Right renal pelvis (tissue), 4 donors: ENCODE measurements around the gene CALD1. TPM values are rescaled to one million over a fixed set of nuclear protein-coding genes. Genes with fewer than 3 reads are reported as not detected.
A peak's percentile ranks its signal among the peaks of the same experiment; 100 is the strongest.

ENCODE experiments used
- DNase-seq, 4 donors: peaks; one replicate each; pipeline ENCODE4 v3.0.0-alpha.2; 2013; ENCODE audit warnings: low read depth in 4 of 4, low spot score in 3 of 4, missing footprints in 1 of 4
- polyA plus RNA-seq, 4 donors: library from polyadenylated mRNA; unstranded; fragments of 120-200 nt; gene quantifications; one replicate each; pipeline ENCODE4 v1.2.1, GENCODE V29; 2013; ENCODE audit not compliant: insufficient read length in 4 of 4

CALD1 gene
- polyA plus RNA-seq, 4 donors = 229 to 278 (median 260) TPM

DNA sequence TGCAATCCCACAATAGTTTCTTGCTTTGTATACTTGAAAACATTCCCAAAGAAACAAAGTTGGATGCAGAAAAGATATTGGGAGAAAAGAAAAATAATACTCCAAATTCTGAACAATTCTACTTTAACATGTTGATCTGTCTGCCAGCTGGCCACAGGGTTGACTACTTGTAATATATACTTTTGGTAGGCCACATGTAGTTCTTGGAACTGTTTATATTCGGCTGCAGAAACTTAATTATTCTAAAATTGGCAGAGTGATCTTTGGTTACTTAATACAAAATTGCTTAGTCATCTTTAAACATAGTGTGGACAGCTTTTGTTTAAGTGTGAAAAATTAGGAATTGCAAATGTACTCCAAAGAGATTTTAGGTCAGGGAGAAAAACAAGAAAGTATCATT is 76.0 kb downstream of the CALD1 start:
- no peak for DNase-seq

DNA sequence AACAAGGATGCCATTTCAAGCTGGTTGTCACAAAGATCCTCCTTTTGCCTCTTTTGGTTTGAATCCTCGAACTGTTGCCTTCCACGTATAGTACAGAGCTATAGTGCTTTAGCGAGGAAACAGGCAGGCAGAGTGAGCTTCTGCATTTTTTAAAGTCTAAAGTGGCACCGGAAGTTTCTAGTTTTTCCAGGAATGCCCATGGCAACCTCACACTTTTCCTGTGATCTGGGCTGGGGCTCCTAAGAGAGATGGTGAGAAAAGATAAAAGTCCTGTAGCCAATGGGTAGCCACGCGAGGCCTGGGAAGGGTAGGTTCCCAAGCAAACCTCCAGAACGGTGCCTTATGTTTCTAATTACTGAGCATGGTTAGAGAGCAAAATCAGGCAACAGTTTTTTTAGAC is 76.7 kb downstream of the CALD1 start:
- no peak for DNase-seq

DNA sequence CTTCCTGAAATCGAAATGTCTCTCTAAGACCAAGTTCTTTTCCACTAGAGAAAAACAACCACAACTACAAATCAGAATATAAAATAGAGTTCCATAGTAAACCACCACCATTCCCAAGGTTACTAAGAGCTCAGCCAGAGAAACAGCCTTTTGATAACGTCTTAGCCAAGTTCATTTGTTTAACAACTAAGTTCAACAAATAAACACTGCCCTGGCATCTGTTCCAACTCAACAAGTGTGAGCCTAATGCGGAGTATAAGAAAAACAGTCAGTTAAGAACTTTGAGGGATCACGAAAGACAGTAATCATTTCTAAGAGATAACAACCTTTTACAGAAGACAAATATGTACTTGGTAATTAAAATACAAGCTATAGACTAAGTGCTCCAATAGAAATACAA is 77.3 kb downstream of the CALD1 start:
- no peak for DNase-seq

DNA sequence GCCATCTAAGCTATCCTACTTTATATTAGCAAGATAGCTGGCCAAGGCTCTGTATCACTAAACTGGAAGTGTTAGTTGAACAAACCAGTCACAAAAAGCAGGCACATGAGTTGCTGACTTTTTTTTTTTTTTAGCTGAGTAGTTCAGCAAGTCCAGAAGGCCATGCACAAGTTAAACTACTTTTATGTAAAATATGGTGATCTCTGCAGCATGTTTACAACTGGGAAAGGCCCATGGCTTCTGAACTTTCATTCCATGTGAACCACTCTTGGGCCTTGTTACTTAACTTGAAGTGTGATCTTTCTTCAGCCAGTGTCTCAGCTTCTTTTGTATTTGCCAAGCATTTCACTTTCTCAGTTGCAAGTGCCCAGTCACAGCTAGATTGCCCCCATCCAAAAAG is 78.5 kb downstream of the CALD1 start:
- no peak for DNase-seq

DNA sequence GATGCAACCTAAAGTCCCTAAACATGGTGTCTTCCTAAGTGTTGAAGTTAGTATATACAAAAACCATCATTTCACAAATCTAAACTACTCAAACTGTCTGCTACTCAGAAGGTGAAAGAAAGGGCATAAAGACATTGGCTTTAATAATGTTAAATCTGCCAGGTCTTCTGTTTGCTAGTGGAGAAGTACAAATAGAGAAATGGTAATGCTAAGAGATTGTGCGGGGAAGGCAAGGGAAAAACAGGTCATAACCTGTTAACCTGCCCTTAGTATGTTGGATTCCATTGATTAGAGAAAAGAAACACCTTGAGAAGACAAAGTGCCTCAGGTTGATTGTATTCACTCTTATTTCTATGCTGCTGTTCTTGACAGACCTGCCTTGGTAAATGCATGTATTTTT is 80.3 kb downstream of the CALD1 start:
- no peak for DNase-seq

DNA sequence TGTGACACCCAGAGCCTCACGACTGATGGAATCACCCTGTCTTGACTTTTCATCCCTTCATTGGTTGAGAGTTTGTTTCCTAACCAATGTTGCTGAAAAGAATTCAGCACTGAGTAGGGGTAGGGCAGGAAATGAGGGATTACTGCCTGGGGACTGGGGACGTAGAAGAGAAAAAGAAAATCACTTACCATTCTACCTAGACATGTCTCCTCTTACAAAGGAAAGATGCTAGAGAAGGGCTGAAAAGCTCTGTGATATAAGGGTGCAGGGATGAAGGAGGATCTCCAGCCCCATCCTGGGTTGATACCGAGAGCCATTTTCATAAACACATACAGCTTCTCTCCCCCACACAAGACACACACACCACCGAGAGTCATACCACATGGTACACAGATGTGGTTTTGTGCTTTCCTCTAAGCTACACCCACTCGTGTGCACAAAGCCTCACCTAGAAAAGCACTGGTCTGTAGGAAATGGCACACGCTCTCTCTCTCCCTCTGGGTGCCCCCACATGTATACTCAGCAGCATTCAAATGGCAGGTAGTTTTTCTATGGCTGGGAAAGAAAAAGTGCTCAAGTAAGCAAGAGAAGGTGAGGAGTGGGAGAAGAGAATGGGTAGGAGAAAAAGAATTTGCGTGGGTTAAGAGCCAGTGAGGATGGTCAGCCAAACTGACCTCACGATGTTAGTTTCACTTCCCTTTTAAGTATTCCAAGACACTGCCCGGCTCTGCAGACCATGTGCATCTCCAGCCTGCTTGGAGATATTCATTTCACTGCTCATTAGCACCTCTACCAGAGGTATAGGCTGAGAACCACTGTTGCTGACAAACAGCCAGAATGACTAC is 85.8 kb downstream of the CALD1 start:
- no peak for DNase-seq

DNA sequence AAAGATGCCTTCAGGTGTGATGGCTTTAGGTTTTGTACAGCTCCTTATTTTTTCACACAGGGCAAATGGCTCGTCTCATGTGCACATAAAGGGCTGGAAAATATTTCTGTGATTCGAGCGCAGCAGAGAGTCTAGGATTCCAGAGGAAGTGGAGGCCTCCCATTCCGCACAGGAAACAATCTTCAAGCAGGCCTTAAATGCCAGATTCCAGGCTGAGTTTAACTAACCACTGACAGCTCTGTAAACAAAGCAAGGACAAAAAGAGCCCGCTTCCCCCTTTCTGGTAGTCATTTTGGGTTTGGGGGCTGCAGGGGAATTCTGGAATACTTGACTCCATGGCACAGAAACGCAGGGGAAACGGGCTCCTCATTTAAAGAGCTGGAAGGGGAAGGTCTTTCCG is 87.2 kb downstream of the CALD1 start:
- DNase-seq = peak in 2 of 4 donors; percentile 43 to 59

DNA sequence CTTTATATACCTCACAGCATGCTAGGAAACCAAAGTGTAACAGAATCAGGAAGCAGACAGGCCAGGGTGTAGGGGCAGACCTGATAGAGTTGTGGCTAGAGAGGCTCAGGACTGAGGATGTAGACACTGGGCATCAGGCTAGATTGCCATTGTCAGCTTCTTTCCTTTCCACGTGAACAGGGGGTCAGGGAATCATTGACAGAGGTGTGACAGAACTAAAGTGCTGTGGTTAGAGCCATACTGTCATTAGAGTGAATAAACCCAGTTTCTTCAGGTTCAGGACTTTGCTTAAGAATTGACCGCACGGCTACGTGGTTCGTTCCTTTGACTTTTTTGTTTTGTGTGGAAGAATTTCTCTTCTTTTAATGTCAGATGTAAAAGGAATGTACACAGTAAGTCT is 90.7 kb downstream of the CALD1 start:
- DNase-seq = no peak

DNA sequence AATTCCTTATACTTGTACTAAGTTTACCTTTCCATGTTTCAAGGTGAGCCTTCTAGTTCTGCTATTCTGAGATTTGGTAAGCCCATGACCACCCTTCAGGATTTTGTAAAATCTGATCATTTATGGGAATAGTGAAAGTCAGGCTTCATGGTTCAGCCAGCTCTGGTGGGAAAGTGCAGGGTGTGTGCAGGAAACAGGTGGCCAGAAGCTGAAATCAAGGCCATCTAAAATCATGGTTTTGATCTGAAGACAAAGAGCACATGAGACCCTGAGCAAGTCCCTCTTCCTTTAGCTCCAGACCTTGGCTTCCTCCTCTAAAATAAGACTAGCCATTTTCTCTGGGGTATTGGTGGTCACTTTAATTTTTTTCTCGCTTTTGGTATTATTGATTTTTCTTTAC is 91.3 kb downstream of the CALD1 start:
- DNase-seq = no peak

DNA sequence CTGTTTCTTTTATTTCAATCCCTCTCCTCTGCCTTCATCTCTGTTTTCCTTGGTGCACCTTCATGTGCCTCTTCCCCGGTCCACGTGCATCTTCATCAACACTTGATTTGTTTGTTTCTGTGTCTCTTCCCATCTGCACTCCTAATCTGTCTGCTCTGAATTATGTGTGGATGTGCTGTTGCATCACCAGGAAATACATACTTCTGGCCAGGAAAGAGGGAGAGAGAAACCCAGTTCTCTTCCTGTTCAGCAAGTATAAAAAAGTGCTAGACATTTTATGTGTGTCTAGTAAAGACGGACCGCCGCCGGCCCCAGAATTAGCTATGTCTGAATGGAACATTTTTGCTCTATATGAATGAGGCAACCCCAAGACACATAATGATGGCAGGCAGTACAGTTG is 93.8 kb downstream of the CALD1 start:
- DNase-seq = no peak

DNA sequence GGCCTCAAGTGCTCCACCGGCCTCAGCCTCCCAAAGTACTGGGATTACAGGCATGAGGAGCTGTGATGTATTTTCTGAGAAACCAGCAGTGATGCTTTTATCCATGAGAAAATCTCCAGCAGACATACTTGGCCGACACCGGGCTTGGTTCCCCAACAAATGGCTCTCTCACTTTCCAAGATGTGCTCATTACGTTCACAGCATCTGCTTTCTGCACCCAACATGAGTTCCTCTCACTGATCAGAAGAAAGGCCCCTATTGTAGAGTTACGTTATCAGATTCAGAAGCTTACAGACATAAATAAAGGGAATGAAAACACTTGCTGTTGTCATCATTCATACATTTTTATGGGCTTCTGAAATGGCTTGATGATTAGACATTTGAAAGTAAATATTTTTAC is 95.0 kb downstream of the CALD1 start:
- no peak for DNase-seq

DNA sequence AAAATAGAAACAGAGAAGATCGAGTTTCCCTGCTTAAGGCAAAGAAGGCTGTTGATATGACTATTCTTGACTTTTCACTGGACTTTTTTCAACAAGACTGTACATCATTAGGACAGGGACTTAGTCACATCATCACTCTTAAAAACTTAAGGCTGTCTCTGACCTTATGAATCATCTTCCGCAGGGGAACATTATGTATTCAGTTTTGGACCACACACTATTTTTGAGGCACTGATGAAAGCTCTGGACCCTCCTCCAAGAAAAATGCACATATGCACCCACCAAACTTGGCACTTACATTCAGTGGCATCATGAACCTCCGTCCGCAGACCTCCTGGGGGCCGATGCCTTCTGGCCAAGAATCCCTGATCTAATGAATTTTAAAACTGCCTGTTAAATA is 96.4 kb downstream of the CALD1 start:
- DNase-seq = no peak

DNA sequence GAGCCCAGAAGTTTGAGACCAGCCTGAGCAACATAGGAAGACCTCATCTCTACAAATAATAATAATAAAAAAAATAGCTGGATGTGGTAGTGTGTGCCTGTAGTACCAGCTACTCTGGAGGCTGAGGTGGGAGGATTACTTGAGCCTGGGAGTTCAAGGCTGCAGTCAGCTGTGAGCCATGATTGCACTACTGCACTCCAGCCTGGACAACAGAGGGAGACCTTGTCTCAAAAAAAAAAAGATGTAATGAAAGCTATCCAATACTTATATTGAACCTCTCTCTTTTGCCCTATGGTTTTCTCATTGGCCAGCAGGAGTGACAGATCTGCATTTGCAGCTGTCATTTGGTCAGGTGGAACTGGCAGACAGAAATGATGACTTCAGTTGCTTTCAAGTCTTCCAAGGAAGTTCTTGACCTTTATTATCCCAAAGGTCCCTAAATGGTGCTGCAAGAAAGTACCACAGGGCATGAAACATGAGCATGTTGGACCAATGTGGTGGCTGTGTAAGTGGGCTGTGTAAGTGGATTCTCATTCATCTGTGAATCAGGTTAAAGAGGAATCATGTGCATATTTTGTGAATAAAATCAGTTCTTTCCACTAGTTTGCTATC is 99.4 kb downstream of the CALD1 start:
- no peak for DNase-seq

DNA sequence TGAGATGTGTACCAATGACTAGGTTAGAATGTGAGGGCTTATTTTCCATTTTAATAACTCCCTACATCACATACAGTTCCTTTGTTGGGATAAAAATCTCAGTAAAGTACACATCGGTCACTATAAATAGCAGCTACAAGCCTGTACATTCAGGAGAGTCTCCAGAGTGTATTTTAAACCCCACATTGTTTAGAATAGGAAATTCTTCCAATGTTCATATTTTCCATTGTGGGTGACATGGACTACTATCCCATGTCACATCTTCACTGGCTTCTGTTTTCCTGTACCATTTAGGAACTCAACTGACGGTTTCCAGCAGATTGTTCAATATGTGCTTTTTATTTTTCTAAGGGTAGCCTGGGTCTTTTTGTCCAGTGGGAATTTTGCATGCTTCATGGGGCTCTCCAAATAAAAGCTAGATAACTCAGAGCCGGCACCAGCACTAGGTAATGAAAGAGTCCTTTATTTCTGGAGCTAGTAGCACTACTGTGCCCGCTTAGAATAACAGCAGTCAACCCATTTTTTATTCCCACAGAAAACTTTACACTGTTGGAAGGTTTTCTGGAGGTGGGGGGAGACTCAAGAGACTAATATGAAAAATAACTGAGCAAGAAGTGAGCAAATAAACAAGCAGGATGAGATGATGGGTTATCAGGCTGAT is 100.5 kb downstream of the CALD1 start:
- DNase-seq = no peak

DNA sequence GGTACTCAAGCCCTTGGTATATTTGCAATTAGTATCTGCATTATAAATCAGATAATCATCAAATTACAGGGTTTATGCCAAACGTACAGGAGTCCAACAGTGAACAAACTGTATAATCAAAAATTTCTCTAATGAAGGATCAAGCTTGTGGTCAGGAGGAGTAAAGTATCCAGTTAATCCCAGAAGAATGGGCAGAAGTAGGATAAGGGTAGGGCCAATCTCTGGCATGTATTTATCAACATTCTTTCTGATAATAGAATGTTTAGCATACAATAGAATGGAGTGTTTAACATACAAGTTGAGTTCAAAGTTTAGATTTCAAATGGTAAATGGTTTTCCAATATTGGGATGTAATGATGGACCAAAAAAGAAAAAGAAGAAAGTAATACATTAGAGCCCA is 103.0 kb downstream of the CALD1 start:
- no peak for DNase-seq

DNA sequence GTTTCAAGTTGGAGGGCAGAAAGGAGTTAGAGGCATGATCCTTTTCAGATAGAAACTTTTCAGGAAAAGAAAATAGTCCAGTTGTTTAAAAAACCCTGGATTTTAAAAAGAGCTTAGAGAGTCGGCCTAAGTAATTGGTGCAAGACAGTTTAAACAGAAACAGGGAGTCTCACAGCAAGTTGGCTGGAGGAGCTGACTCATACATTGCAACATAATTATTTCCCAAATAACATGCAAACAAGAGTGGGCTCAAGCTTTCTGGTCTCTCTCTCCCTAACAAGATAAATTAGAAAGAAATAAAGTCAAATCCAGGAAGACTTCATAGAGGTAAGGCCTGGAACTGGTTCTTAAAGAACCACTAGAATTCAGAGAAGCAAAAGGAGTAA is 106.5 kb downstream of the CALD1 start:
- DNase-seq = no peak

DNA sequence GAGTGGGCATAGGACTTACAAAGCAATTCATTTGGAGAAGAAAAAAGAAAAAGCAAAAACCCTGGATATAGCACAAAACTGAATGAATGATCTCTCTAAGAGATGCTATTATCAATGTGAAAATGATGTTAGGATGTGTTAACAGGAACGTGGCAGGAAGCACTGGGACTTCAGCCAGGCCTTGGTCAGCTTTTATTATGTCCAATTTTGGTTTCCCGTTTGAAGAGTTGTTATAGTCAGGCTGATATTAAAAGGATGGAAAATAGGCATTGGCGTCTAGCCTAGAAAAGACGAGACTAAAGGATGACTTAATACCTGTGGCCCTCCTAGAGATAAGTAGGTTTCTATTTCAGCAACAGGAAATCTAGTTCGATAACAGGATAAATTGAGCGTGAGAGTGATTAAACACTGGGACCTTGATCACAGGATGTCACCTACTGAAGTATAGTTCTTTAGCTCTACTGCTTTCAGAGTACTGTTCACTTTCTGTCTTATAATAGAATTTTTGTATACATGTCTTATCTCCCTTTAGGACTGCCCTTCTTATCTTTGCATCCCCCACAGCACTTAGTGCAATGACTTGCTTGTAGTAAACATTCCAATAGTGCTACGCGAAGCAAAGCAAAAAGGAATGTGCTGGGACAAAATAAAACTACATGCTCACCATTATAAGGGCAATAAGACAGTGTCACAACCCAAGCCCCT is 107.1 kb downstream of the CALD1 start:
- no peak for DNase-seq

DNA sequence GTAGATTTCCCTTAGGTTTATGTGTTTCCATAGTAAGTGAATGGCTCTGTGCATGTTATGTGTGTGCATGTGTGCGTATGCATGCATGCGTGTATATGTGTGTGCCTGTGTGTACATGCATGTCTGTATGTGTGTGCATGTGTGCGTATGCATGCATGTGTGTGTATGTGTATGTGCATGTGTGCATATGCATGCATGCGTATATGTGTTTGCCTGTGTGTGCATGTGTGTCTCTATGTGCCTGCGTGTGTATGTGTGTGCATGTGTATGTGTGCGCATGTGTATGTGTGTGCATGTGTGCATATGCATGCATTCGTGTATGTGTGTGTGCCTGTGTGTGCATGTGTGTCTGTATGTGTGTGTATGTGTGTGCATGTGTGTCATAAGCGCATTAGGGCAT is 108.1 kb downstream of the CALD1 start:
- DNase-seq = no peak

DNA sequence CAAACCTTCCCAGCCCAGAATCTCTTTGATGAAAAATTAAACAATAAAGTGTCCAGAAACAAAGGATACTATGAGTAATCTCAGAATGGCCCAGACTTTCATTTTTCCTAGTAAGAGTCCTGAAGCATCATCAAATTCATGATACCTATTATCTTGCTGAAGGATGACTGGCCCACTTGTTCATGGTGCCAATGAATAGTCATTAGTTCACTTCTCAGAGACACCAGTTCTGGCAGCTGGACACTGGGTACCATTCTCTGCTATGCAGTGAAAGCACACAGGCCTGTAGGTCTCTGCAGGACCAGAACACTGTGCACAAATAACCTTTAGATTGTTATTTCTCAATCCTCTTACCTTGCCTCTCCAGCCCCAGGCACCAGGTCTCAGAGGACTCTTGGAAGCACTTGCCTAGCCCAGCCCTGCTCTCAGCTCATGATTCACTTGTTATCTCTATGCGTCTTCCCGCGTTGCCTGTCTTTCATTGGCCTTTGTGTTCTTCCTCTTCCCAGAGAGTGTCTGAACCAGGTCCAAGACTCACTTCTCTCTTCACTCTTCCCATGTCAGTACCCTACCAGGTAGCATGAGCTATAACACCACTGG is 108.8 kb downstream of the CALD1 start:
- DNase-seq = no peak

DNA sequence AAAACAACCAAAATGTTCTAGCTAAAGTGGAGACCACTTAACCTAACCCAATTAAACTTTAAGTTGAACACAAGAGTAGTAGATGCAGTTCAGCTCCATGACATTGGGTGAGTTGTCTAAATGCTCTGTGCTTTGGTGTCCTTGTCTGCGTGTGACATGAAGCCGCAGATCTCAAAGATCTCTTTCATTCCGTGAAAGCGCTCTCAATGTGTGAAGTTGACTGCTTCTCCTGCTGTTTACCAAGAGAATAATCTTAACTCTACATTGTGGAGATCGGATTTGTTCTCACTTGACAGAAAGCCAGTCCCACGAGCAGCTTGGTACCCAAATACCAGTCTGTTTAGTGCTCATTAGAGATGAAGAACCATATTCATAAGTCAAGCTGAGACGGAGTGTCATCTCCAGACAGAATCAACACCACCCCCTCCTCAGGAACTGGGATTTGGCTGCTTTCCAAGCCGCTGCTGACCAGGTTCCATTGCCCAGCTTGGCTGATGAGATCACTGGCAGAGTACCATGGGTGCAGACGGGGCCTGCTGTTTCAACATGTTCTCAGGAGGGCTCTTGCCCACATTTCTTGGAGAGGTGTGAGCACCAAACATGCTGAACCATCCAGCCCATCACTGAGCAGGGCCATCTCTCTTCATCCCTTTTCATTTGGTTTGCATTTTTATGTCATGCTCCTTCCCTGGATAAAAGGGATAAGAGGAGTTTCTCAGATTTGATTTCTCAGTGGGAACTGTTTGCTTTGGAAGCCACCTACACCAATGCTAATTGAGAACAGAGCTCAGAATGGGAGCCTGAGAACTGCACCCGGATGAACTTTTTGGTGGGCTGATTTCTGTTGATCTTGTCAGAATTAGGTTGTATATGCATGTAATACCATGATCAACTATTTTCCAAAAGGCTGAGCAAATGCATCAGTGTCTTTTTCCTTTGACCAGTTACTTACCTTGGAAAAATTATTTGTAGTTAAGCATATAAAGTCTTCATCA is 111.1 kb downstream of the CALD1 start:
- no peak for DNase-seq
